K562 (cell line): ENCODE measurements around the gene JSRP1.

Source experiments
- CBX2 ChIP-seq: fragments of 200-600 bp; sonication (generic); IDR thresholded peaks from one replicate; pipeline ENCODE4 v1.6.1; 2012; ENCODE audit warnings: mild to moderate bottlenecking, low read length, inconsistent platforms; ENCODE audit not compliant: insufficient read depth, poor library complexity, severe bottlenecking
- CEBPG ChIP-seq, 3 experiments: fragments of 200-800 bp in 1 of 3; sonication (Bioruptor generic) in 1 of 3; sonication (generic) in 1 of 3; formaldehyde crosslinking in 1 of 3; IDR thresholded peaks in 2 of 3; conservative IDR thresholded peaks in 1 of 3; 2 replicates each; pipeline versions ENCODE4 v1.6.1 to v1.8.0; 2016 to 2022; ENCODE audit warnings: missing compliant biosample characterization in 2 of 3, missing genetic modification characterization in 2 of 3, mild to moderate bottlenecking in 1 of 3, missing genetic modification reagents in 1 of 3
- HOXB6 ChIP-seq: fragments of 250-450 bp; sonication (Bioruptor Pico); IDR thresholded peaks from 2 replicates; pipeline ENCODE4 v1.5.1; 2022; ENCODE audit warnings: mild to moderate bottlenecking, borderline replicate concordance
- MAFF ChIP-seq: IDR thresholded peaks from 2 replicates; pipeline ENCODE4 v1.6.1; 2012; ENCODE audit warnings: low read length, improper control_type of control experiment
- MXI1 ChIP-seq: IDR thresholded peaks from 2 replicates; pipeline ENCODE4 v1.6.1; 2011; ENCODE audit warnings: low read depth, mild to moderate bottlenecking, improper control_type of control experiment, low read length
- POLR2AphosphoS5 ChIP-seq: IDR thresholded peaks from 2 replicates; pipeline ENCODE4 v1.6.1; 2011; ENCODE audit warnings: mild to moderate bottlenecking, low read depth, low read length, moderate library complexity; ENCODE audit not compliant: control insufficient read depth, insufficient read depth
- RAD21 ChIP-seq, 2 experiments: fragments of 250-450 bp in 1 of 2; fragments of 450-650 bp in 1 of 2; sonication (Bioruptor Pico) in 1 of 2; formaldehyde crosslinking in 1 of 2; IDR thresholded peaks in 1 of 2; conservative IDR thresholded peaks in 1 of 2; 2 replicates each; pipeline versions ENCODE4 v1.4.0 to v1.8.0; 2020 to 2022; ENCODE audit warnings: mild to moderate bottlenecking in 2 of 2, moderate library complexity in 1 of 2
- RAD51 ChIP-seq: fragments of 450-650 bp; IDR thresholded peaks from 2 replicates; pipeline ENCODE4 v1.7.1; 2016; ENCODE audit warnings: low read depth, mild to moderate bottlenecking, borderline replicate concordance
- RBBP5 ChIP-seq: fragments of 200-600 bp; sonication (generic); IDR thresholded peaks from 2 replicates; pipeline ENCODE4 v1.6.1; 2012; ENCODE audit warnings: borderline replicate concordance, mild to moderate bottlenecking, low read length, control low read depth, inconsistent platforms; ENCODE audit not compliant: insufficient read depth, poor library complexity, severe bottlenecking
- SMARCE1 ChIP-seq: fragments of 450-650 bp; IDR thresholded peaks from 2 replicates; pipeline ENCODE4 v1.7.1; 2016; ENCODE audit warnings: mild to moderate bottlenecking
- ZNF24 ChIP-seq: fragments of 450-650 bp; IDR thresholded peaks from 2 replicates; pipeline ENCODE4 v1.6.1; 2016
- TF ChIP-seq, protein P1 (sequence below), 3 experiments: IDR thresholded peaks in 2 of 3; conservative IDR thresholded peaks in 1 of 3; 2 replicates each; pipeline ENCODE4 v1.5.1; 2011 to 2012; ENCODE audit warnings: low read length in 3 of 3, mild to moderate bottlenecking in 3 of 3, control low read depth in 2 of 3, improper control_type of control experiment in 1 of 3, inconsistent platforms in 1 of 3, low read depth in 1 of 3, mixed read lengths in 1 of 3, moderate library complexity in 1 of 3; ENCODE audit not compliant: insufficient read depth in 2 of 3
- TF ChIP-seq, protein P2 (sequence below), 2 experiments: fragments of 450-650 bp in 1 of 2; sonication (generic) in 1 of 2; formaldehyde crosslinking in 1 of 2; IDR thresholded peaks; 2 replicates each; pipeline versions ENCODE4 v1.7.1 to v1.9.0; 2016 to 2022; ENCODE audit warnings: inconsistent platforms in 1 of 2, mild to moderate bottlenecking in 1 of 2, missing genetic modification reagents in 1 of 2
- TF ChIP-seq, protein P3 (sequence below): fragments of 250-450 bp; sonication (Bioruptor Pico); IDR thresholded peaks from 2 replicates; pipeline ENCODE4 v1.8.0; 2021; ENCODE audit warnings: mild to moderate bottlenecking, moderate library complexity

DNA sequence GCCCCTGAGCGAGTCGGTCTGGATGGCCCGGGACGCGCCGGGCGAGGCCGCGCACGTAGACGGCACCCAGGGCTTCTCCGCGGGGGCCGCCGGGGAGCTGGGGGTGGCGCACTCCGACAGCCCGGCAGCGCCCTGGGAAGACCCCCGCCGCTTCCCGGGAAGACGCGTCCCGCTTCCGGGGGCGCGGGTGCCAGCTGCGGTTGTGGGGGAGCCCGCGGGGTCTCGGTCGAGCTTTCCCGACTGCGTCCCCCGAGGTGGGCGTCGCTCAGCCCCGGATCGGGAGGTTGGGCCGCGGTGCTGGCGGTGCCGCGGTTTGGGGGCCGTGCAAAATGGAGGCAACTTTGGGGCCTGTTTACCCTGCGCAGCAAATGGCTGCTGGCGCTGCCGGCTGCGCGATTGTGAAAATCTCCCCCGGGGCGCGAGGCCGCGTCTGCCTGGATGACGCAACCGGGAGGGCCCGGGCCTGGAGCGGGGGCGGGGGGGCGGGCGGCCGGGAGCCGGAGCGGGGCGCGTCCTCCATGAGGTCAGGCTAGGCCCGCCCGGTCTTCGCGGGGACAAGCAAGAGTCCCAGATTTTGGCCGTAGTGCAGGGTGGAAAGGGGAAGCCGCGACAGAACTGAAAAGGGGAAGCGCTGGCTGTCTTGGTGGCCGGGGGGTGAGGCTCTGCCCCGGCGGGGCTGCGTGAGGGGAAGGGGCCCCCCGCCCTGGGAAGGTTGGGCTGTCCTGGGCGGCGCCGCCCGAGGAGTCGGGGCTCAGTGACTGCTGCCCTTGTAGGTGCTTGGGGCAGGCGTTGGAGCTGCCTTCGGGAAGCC lies 14.4 kb upstream of the JSRP1 start:
- TF ChIP-seq, protein P1, sequence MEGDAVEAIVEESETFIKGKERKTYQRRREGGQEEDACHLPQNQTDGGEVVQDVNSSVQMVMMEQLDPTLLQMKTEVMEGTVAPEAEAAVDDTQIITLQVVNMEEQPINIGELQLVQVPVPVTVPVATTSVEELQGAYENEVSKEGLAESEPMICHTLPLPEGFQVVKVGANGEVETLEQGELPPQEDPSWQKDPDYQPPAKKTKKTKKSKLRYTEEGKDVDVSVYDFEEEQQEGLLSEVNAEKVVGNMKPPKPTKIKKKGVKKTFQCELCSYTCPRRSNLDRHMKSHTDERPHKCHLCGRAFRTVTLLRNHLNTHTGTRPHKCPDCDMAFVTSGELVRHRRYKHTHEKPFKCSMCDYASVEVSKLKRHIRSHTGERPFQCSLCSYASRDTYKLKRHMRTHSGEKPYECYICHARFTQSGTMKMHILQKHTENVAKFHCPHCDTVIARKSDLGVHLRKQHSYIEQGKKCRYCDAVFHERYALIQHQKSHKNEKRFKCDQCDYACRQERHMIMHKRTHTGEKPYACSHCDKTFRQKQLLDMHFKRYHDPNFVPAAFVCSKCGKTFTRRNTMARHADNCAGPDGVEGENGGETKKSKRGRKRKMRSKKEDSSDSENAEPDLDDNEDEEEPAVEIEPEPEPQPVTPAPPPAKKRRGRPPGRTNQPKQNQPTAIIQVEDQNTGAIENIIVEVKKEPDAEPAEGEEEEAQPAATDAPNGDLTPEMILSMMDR (IDR thresholded peaks at IDR 0.05 in 2 of 3, conservative IDR thresholded peaks at IDR 0.05 in 1 of 3; ENCODE audit: insufficient read depth in 2 of 3, low read depth in 1 of 3, low read length in 3 of 3) = no peak
- TF ChIP-seq CBX2 = no peak
- TF ChIP-seq, protein P2, sequence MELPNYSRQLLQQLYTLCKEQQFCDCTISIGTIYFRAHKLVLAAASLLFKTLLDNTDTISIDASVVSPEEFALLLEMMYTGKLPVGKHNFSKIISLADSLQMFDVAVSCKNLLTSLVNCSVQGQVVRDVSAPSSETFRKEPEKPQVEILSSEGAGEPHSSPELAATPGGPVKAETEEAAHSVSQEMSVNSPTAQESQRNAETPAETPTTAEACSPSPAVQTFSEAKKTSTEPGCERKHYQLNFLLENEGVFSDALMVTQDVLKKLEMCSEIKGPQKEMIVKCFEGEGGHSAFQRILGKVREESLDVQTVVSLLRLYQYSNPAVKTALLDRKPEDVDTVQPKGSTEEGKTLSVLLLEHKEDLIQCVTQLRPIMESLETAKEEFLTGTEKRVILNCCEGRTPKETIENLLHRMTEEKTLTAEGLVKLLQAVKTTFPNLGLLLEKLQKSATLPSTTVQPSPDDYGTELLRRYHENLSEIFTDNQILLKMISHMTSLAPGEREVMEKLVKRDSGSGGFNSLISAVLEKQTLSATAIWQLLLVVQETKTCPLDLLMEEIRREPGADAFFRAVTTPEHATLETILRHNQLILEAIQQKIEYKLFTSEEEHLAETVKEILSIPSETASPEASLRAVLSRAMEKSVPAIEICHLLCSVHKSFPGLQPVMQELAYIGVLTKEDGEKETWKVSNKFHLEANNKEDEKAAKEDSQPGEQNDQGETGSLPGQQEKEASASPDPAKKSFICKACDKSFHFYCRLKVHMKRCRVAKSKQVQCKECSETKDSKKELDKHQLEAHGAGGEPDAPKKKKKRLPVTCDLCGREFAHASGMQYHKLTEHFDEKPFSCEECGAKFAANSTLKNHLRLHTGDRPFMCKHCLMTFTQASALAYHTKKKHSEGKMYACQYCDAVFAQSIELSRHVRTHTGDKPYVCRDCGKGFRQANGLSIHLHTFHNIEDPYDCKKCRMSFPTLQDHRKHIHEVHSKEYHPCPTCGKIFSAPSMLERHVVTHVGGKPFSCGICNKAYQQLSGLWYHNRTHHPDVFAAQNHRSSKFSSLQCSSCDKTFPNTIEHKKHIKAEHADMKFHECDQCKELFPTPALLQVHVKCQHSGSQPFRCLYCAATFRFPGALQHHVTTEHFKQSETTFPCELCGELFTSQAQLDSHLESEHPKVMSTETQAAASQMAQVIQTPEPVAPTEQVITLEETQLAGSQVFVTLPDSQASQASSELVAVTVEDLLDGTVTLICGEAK (IDR thresholded peaks at IDR 0.05) = no peak
- TF ChIP-seq, protein P2 (CRISPR knock-in tag; IDR thresholded peaks at IDR 0.05) = no peak
- no peak for TF ChIP-seq RAD21 (CRISPR knock-in tag; conservative IDR thresholded peaks at IDR 0.05 in 1 of 2, IDR thresholded peaks at IDR 0.05 in 1 of 2)
- TF ChIP-seq CEBPG (CRISPR knock-in tag; IDR thresholded peaks at IDR 0.05) = peak; percentile 89
- peak; percentile 97 to 98 for TF ChIP-seq CEBPG (tag; conservative IDR thresholded peaks at IDR 0.05 in 1 of 2, IDR thresholded peaks at IDR 0.05 in 1 of 2)
- no peak for TF ChIP-seq RBBP5
- TF ChIP-seq SMARCE1 = no peak
- no peak for TF ChIP-seq POLR2AphosphoS5
- TF ChIP-seq HOXB6 (CRISPR knock-in tag) = no peak
- TF ChIP-seq, protein P3, sequence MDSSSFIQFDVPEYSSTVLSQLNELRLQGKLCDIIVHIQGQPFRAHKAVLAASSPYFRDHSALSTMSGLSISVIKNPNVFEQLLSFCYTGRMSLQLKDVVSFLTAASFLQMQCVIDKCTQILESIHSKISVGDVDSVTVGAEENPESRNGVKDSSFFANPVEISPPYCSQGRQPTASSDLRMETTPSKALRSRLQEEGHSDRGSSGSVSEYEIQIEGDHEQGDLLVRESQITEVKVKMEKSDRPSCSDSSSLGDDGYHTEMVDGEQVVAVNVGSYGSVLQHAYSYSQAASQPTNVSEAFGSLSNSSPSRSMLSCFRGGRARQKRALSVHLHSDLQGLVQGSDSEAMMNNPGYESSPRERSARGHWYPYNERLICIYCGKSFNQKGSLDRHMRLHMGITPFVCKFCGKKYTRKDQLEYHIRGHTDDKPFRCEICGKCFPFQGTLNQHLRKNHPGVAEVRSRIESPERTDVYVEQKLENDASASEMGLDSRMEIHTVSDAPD (CRISPR knock-in tag) = no peak
- no peak for TF ChIP-seq MAFF
- no peak for TF ChIP-seq MXI1
- TF ChIP-seq ZNF24 = no peak
- no peak for TF ChIP-seq RAD51
